ENCODE measurements around the gene PHLDA3. TPM values are rescaled to one million over a fixed set of nuclear protein-coding genes. Genes with fewer than 3 reads are reported as not detected.

PHLDA3 gene
- total RNA-seq, 1 donor from 2014 or later, result 20.4 TPM

DNA sequence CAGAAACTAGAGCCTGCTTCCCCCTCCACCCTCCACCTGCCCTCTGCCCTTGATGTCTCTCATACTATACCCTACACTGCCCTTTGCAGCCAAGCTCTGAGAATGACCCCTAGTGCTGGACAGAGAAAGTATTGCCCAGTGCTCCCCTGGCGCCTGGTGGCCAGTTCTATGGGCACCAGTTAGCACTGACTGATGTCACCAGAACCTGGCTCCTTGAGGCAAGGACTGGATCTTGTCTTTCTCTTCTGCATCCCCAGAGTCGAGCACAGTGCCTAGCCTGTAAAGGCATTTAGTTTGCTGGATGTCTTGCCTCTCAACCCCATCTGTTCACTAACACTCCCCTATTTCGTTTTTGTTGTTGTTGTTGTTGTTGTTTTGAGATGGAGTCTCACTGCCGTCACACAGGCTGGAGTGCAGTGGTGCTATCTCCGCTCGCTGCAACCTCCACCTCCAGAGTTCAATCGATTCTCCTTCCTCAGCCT is 5.9 kb downstream of the PHLDA3 start:
- DNase-seq (ENCODE audit: low read depth in 2 of 2), result peak in 1 of 2 donors; percentile 54

DNA sequence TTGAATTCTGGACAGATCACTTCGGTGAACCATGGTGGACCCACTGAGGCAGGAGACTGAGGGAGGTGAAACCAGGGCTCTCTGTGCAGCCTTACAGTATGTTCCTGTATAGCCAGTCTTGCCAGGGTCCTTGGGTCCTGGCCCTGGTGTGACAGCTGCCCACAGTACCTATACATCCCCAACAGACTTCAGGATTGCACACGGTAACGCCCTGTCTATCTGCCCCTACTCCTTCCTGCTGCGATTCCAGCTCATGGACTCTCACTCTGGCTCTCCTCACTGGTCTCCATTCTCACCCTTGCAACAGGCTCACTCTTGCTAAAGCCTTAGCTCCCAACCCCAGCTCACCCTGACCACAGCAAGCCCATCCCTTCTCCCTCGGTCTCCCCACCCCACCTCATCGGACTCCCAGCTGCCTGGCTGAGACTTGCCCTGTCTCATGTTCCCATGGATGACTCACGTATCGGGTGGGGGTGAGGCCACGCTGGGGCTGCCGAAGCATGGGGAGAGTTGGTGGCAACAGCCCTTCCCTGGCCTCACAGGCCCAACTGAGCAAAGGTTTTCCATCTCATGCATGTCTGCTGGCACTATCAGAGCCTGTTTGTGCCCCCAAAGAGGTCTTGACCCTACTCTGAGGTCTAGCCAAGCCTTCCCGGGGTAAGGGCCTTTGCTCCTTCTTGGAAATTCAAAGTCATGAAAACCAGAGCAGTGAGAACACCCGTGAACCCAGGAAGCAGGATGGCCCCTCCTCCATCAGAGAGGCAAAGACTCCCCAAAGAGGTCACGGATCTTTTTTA is 7.1 kb downstream of the PHLDA3 start:
- DNase-seq (ENCODE audit: low read depth in 2 of 2), result peak in 1 of 2 donors; percentile 90

DNA sequence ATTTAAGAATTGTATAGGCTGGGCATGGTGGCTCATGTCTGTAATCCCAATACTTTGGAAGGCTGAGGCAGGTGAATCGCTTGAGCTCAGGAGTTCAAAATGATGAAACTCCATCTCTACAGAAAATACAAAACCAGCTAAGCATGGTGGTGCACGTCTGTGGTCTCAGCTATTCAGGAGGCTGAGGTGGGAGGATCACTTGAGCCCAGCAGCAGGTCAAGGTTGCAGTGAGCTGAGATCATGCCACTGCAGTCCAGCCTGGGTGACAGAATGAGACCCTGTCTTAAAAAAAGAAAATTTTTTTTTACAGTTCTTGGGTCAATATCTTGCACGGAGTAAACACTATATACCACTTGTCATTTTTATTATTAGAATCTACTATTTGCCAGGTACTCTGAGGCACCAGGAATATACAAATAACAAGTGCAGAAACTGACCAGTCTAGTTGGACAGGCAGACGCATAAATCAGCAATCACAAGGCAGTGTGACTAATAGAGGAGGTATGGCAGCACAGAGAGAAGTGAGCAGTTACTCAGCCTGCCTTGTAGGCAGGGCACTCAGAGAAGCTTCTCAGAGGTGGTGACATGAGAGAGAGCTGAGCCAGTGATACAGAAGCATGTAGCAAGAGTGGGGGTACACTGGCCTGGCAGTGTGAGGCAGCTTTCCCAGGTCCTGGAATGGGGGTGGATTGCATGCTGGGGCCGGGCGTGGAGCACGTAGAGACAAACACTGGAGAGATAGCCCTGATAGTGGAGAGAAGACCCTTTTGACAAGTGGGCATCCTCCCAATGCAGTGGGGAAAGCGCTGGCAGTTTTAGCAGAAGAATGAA is 8.0 kb downstream of the PHLDA3 start:
- peak in 1 of 2 donors; percentile 94 for DNase-seq (ENCODE audit: low read depth in 2 of 2)

DNA sequence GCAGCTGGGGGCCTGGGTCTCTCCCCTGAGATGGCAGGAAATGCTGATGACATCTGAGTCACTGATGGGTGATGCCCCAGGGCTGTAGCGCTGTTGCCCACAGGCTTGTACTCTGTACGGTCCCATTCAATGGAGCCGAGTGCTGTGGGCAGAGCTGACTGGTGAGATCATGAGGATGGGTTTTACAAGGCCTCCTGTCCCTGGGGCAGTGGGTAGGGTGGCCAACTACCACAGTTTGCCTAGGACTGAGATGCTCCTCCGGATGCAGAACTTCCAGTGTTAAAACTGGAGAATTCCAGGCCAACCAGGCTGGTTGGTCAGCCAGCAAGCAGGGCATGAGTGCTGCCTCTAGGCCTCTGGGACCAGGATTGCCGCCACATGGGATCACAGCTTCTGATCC is 9.2 kb downstream of the PHLDA3 start:
- no peak for DNase-seq (ENCODE audit: low read depth in 2 of 2)

DNA sequence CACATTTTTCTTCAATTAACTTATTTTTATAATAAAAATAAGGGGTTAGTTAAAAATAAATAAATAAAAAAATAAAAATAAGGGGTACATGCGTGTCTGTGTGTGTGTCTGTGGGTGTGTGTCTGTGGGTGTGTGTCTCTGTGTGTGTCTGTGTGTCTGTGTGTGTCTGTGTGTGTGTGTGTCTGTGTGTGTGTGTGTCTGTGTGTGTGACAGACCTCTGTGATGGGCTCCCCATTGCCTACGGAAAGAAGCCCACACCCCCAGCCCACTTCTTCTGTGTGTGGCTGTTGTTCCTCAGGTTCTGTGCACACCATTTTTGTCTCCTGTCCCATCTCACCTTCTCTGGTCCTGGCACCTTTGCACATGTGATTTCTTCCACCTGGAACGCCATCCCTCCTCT is 9.9 kb downstream of the PHLDA3 start:
- DNase-seq (ENCODE audit: low read depth in 2 of 2), result no peak

DNA sequence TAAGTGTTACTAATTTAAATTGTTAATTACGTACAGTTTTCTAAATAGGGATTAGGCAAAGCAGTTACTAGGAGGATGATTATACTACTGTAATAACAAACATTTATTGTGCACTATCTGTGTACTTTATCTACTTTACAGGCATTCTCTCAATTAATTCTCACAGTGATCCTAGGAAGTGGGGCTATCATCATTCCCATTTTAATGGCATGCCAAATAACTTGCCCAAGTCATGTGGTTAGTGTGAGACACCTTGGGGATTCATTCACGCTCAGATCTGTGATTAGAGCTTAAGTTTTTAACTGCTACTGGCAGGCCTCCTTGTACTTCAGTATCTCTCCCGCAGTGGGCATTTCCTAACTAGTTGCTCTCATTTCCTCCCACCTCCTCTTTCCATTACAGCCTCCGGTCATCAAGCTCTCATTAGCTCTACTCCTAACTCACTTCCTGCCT is 11.5 kb downstream of the PHLDA3 start:
- no peak for DNase-seq (ENCODE audit: low read depth in 2 of 2)

DNA sequence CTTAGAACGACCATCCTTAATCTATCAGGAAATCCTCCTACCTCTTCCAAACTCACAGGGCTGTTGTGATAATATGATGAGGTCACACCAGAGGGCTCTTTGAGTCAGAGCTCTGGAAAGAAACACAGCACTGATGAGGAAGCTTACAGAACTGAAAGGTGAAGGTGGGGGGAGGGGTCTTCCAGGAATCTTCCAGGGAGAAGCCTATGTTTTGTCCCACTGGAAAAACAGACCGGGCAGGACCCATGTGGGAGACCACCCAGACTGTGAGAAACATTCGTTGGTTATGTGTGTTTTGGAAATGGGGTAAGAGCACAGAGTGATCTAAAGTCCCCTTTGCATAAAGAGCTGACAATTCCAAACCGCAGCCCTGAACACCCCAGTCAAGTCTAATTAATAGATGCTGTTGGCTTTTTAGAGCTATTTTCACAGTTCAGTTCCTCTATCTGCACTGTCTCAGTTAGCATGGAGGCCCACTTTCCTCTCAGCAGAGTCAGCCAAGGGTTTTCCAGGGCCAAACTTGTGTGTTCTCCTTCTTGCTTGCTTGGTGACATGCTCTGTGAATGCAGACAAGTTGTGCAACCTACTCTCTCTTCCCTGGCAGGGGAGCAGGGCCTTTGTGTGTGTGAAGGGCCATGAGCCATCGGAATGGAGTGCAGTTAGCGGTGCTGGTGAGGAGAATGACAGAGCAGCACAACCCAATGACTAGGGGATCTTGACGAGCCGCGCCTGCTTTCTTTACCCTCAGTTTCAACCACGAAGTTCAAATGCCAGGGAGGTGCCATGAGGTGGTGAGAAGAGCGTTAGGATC is 12.3 kb downstream of the PHLDA3 start:
- DNase-seq (ENCODE audit: low read depth in 2 of 2), result peak in 1 of 2 donors; percentile 23

DNA sequence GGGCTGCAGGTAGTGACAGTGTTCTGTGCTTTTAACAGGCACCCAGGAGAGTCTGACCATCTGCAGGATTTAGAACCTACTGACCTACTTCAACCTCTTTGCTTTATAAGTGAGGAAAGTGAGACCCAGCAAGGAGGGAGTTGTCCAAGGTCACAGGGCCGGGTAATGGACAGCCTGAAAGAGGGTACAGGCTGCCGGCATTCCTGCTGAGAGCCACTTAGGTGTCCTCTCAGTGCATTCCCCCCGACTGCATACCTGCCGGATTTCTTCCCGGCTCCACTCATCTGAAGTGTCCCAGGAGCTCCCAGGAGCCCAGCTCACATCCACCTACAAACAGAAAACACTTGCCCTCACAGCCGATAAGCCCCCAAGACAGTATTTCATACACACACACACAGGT is 13.9 kb downstream of the PHLDA3 start:
- no peak for DNase-seq (ENCODE audit: low read depth in 2 of 2)

DNA sequence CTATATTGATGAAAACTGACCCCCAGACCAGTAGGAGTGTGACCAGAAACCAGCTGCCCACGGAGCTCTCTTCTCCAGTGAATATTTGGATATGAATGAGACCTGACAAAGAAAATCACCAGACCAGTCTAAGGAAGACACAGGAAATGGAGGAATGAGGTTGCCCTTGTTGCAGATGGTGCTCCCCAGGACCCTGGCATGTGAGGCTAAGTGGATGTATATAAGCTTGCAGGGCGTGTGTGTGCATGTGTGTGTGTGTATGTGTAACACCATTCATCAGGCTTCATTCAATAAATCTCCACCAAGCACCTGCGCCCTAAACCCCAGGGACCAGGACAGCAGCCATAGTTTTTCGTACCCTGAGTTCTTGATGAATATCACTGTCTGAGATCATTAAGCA is 14.4 kb downstream of the PHLDA3 start:
- DNase-seq (ENCODE audit: low read depth in 2 of 2), result no peak

DNA sequence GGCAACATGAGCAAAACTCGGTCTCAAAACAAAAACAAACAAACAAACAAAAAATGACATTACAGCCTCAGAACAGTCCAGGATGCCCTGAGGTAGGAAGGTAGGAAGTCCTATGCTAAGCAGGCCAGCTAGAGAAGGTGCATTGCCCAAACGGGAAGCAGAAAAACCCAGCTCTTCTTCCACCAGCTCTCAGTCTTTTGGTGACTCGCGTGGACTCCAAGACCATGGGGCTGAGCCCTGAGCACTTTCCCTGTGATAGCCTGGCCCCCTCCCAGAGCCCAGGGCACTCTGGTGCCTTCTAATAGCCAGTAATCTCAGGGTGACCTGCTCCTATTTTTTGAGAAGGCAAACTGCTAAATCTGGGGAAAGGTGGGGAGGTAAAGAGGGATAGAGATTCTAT is 16.1 kb downstream of the PHLDA3 start:
- no peak for DNase-seq (ENCODE audit: low read depth in 2 of 2)

DNA sequence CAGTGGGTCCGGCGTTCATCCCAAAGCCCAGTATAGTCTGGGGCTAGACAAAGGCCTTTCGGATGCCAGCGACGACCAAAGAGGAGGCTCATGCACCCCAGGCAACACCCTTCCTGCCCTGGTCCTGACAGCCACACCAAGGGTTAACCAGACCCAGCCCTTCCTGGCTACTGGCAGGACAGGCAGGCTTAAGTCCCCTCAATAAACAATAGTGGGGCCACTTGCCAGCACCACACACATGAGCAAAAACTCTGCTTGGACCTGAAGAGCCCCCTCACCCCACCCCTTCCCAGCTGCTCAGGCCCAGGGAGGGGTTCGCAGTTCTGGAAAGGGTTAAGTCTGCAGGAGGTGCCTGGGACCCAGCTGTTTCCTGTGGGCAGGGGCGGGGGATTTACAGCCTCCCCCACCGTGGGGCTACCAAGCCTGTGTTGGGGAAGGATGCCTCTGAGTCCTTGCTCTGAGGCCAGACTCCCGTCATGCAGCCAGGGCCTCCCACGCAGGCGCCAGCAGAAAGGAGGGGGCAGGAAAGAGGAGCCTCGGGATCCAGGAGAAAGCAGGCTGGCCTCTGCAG is 18.2 kb downstream of the PHLDA3 start:
- peak in 1 of 2 donors; percentile 64 for DNase-seq (ENCODE audit: low read depth in 2 of 2)

DNA sequence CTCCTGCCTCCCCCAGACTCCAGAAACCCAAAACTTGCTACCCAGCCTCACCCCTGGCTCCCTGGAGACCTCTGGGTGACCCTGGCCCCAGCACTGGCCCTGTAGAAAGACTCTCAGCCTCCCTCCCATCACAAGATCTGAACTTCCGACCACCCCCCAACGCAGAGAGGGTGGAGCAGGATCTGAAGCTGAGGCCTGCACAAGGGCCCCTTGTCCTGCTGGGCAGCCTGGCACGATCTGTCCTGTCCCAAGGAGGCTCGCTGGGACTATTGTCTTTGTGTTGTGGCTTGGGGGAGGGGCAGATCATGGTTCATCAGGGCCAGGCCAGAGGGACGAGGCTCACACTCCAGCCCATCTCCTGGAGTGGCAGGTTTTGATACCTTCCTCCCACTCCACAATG is 20.0 kb downstream of the PHLDA3 start:
- DNase-seq (ENCODE audit: low read depth in 2 of 2), result no peak

DNA sequence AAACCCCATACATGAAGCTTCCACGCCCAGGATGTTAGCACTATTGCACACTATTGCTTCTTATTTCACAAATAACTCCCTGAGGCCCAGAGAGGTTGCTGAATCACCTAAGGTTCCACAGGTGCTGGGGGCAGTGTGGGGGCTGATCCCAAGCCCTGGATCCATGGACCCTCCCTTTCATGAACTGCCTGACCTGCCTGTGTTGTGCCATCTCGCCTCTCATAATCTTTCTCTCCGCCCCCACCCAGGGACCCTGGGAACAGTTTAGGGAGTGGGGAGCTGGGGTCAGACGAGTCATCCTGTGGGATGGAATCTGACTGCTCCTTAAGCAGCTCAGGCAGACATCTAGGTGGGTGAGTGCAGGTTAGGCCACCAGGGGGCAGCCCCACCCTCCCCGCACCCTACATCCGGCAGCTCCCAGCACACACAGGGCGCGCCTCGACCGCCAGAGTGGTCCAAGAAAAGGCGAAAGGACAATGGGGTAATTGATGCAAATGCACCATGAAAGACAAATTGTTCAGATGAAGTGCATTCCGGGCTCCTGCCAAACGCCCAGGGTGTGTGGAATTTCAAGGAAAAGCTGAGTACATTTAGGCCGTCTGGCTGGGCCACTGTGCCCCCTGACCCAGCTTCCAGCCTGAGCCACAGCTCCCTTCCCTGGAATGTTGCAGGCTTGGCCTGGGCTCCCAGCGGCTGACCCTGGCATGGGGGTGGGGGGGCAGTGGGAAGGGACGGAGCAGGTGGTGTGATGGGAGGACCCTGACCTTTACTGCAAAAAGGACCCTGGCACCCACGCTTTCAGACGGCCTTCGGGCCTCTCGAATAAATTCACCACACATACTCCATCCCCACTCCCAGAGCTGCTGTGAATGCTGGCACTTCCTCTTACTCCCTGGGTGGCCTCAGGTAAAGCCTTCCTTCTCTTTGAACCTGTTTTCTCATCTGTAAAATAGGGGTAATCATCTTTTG is 20.8 kb downstream of the PHLDA3 start:
- DNase-seq (ENCODE audit: low read depth in 2 of 2), result peak in 1 of 2 donors; percentile 72

DNA sequence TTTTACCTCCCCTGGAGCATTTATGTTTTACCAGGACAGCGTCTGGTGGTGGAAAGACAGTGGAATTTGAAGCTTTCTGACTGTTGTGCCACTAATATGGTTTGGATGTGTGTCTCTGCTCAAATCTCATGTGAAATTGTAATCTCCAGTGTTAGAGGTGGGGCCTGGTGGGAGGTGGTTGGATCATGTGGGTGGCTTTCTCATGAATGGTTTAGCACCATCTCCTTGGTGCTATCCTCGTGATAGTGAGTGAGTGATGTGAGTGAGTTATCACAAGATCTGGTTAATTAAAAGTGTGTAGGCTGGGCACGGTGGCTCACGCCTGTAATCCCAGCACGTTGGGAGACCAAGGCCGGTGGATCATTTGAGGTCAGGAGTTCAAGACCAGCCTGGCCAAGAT is 23.7 kb downstream of the PHLDA3 start:
- no peak for DNase-seq (ENCODE audit: low read depth in 2 of 2)

DNA sequence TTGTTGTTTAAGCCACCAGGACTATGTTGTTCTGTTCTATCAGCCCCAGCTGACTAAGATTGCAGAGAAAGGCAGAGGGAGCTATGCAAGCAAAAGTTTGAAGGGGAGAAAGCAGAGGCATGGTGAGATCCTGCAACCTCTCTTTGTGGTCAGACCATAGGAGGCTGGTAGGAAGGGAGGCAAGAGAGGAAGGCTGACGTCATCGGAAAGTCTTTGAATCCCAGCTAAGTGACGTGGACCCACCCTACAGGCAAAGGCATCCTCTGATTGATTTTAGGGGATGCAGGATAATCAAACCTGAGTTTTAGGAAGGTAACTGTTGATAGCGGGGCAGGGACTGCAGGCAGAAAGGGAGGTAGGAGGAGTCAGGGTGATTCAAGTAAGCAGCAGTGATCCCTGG is 24.2 kb downstream of the PHLDA3 start:
- no peak for DNase-seq (ENCODE audit: low read depth in 2 of 2)

DNA sequence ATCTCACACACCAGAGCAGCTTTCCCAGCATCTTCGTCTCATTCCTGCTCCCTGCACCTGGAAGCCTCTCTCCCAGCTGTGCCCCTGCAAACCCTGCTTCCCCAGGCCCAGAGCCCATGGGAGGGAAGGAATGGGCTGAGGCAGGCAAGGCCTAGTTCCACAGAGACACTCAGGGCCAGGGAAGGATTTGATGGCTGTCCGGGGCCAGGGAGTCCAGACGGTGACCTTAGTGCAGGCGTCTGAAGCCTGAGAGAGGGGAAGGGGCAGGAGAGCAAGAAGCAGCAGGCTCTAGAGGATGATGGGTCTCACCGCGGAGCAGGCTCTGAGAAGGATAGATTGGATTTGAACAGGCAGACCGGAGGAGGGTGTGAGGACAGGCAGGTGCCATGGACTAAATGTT is 25.2 kb downstream of the PHLDA3 start:
- no peak for DNase-seq (ENCODE audit: low read depth in 2 of 2)

DNA sequence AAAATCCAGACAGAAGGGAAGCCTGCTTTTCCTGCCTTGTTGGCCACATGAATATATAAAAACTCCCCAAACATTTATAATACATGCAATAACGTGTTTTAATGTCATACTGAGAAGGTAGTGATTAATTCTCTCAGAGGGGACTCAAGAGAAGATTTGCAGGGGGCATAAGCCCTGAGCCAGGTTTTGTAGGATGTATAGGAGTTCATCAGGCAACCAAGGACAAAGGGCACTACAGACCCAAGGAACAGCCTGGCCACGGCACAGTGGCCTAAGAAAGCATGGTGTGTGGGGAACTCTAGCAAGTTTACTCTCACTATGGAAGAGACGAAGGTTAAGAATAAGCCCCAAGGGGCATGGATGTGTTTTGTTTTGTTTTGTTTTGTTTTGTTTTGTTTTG is 32.0 kb downstream of the PHLDA3 start:
- DNase-seq (ENCODE audit: low read depth in 2 of 2), result no peak

DNA sequence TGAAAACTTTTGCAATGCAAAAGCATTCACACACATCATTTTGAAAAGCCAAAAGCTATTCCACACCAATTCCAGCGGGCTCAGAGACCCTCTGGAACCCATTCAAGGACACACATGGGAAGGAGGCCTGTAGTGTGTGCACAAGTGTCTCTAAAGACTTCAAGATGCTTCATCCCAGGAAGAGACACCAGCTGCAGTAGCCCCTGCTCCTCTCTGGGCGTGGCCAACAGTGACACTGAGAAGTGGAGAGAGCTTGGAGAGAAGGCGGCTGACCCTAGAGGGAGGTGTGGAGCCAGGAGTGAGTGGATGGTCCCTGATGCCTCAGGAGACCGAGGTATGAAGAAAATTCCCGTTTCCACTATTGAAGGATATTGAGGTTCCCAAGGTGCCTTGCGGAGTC is 32.6 kb downstream of the PHLDA3 start:
- no peak for DNase-seq (ENCODE audit: low read depth in 2 of 2)

DNA sequence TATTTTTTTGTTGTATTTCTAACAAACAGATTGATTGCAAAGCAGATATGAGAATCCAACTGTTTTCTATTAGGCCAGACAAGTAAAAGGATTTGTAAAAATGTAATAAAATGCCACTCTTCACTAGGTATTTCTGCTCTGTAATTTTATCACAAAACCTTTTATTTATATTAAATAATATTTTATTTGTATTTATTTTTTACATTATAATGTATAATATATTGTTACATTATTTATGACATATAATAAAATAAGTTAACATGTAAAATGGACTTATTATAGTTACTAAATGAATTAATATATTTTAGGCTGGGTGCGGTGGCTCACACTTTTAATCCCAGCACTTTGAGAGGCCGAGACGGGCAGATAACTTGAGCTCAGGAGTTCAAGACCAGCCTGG is 34.7 kb downstream of the PHLDA3 start:
- no peak for DNase-seq (ENCODE audit: low read depth in 2 of 2)

DNA sequence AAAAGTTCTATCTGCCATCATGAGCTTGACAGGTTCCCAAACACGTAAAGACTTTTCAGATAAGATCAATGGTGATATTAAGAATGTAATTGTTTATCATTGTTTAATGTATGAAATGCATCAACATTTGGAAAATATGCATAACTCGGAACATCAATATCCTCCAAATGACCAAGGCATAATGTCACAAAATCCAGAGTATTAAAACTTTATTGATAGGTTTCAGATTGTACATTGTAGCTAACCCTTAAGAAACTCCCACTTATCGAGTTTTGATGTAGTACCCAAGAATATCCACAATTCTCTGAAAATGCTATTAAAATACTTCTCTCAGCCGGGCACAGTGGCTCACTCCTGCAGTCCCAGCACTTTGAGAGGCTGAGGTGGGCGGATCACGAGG is 35.4 kb downstream of the PHLDA3 start:
- DNase-seq (ENCODE audit: low read depth in 2 of 2), result no peak
